GM23338 (cell line): Measurements from ENCODE around the gene SEL1L3. TPM values are rescaled to one million over a fixed set of nuclear protein-coding genes. Genes with fewer than 3 reads are reported as not detected.

Source experiments
- ATAC-seq: fragments of 200-7000 bp; cut with Tn5 transposase; 3 replicates; pipeline ENCODE4 v1.9.1; 2020
- DNase-seq: peaks from one replicate; pipeline ENCODE4 v3.0.0-alpha.2; 2015; ENCODE audit warnings: low spot score
- H2AFZ ChIP-seq: fragments of 200-600 bp; sonication (generic); 2 replicates; pipeline ENCODE4 v1.8.0; 2016; ENCODE audit warnings: antibody characterized with exemption, mild to moderate bottlenecking, moderate library complexity
- H3F3A ChIP-seq: fragments of 200-600 bp; sonication (generic); replicated peaks from 2 replicates; pipeline ENCODE4 v1.8.0; 2017; ENCODE audit warnings: antibody characterized with exemption, mixed run types, low read depth
- H3K27ac ChIP-seq: fragments of 200-600 bp; sonication (generic); 2 replicates; pipeline ENCODE4 v1.6.1; 2016; ENCODE audit warnings: low read depth
- H3K27me3 ChIP-seq: fragments of 200-600 bp; sonication (generic); 2 replicates; pipeline ENCODE4 v1.8.0; 2016; ENCODE audit warnings: mild to moderate bottlenecking, mixed run types, moderate library complexity; ENCODE audit not compliant: insufficient read depth
- H3K36me3 ChIP-seq: fragments of 200-600 bp; sonication (generic); 2 replicates; pipeline ENCODE4 v1.8.0; 2016; ENCODE audit warnings: mild to moderate bottlenecking; ENCODE audit not compliant: insufficient read depth
- H3K4me1 ChIP-seq: fragments of 200-600 bp; sonication (generic); 2 replicates; pipeline ENCODE4 v1.8.0; 2016; ENCODE audit warnings: mild to moderate bottlenecking, moderate library complexity; ENCODE audit not compliant: insufficient read depth
- H3K4me2 ChIP-seq: fragments of 200-600 bp; sonication (generic); 2 replicates; pipeline ENCODE4 v1.7.1; 2017; ENCODE audit warnings: mixed run types
- H3K4me3 ChIP-seq: fragments of 200-600 bp; sonication (generic); 2 replicates; pipeline ENCODE4 v1.6.1; 2016; ENCODE audit warnings: mixed run types
- H3K79me2 ChIP-seq: fragments of 200-600 bp; sonication (generic); replicated peaks from 2 replicates; pipeline ENCODE4 v1.8.0; 2017; ENCODE audit warnings: mild to moderate bottlenecking; ENCODE audit not compliant: insufficient read depth
- H3K9me2 ChIP-seq: fragments of 200-600 bp; sonication (generic); 2 replicates; pipeline ENCODE4 v1.8.0; 2017; ENCODE audit not compliant: insufficient read depth
- H4K20me1 ChIP-seq: fragments of 200-600 bp; sonication (generic); replicated peaks from 2 replicates; pipeline ENCODE4 v1.8.0; 2017; ENCODE audit warnings: mild to moderate bottlenecking; ENCODE audit not compliant: insufficient read depth
- H3K27ac Mint-ChIP-seq: 2 replicates; pipeline ENCODE4 v1.8.0; 2020; ENCODE audit warnings: inconsistent platforms, mild to moderate bottlenecking, moderate library complexity, mixed read lengths
- H3K27me3 Mint-ChIP-seq: 3 replicates; pipeline ENCODE4 v1.8.0; 2022; ENCODE audit warnings: low read depth, mild to moderate bottlenecking, moderate library complexity, mixed read lengths, inconsistent platforms; ENCODE audit not compliant: insufficient read depth, poor library complexity
- H3K36me3 Mint-ChIP-seq: 3 replicates; pipeline ENCODE4 v1.8.0; 2021; ENCODE audit warnings: low read depth, mild to moderate bottlenecking, inconsistent platforms, moderate library complexity, mixed read lengths
- H3K4me1 Mint-ChIP-seq: 3 replicates; pipeline ENCODE4 v1.8.0; 2020; ENCODE audit warnings: mild to moderate bottlenecking, inconsistent platforms, mixed read lengths
- H3K4me3 Mint-ChIP-seq: 3 replicates; pipeline ENCODE4 v1.8.0; 2021; ENCODE audit warnings: moderate library complexity, mild to moderate bottlenecking, inconsistent platforms, mixed read lengths
- H3K9me3 Mint-ChIP-seq: 3 replicates; pipeline ENCODE4 v1.8.0; 2020; ENCODE audit warnings: moderate library complexity, mild to moderate bottlenecking, inconsistent platforms, mixed read lengths
- CREB1 ChIP-seq: fragments of 250-450 bp; sonication (Bioruptor Pico); IDR thresholded peaks from 2 replicates; pipeline ENCODE4 v1.5.0; 2020; ENCODE audit warnings: low read depth, mild to moderate bottlenecking, moderate library complexity
- EZH2phosphoT487 ChIP-seq: fragments of 200-600 bp; sonication (generic); IDR thresholded peaks from one replicate; pipeline ENCODE4 v1.8.1; 2018; ENCODE audit warnings: antibody characterized with exemption; ENCODE audit not compliant: unreplicated experiment
- POLR2AphosphoS5 ChIP-seq: IDR thresholded peaks from 2 replicates; pipeline ENCODE4 v1.6.1; 2016; ENCODE audit warnings: antibody characterized with exemption, low read depth
- STAT1 ChIP-seq: IDR thresholded peaks from one replicate; pipeline ENCODE4 v1.6.1; 2016; ENCODE audit warnings: antibody characterized with exemption; ENCODE audit not compliant: unreplicated experiment
- ZNF114 ChIP-seq: fragments of 250-450 bp; sonication (Bioruptor Pico); IDR thresholded peaks from 2 replicates; pipeline ENCODE4 v1.5.0; 2020; ENCODE audit warnings: mild to moderate bottlenecking, moderate library complexity
- ZNF462 ChIP-seq: fragments of 250-450 bp; sonication (Bioruptor Pico); IDR thresholded peaks from 2 replicates; pipeline ENCODE4 v1.5.0; 2020; ENCODE audit warnings: mild to moderate bottlenecking, moderate library complexity
- polyA plus RNA-seq: library from polyadenylated mRNA; unstranded; fragments of >200 nt; fragmentation: Nextera tagmentation; extraction: Ambion mirVana; gene quantifications from 2 replicates; pipeline ENCODE4 v1.2.1, GENCODE V29; 2016
- total RNA-seq: library from RNA; depleted of rRNA; stranded (reverse); fragments of >200 nt; shearing (Covaris generic); gene quantifications from 2 replicates; pipeline ENCODE4 v1.2.3, GENCODE V29; 2014
- TF ChIP-seq, protein P1 (sequence below): IDR thresholded peaks from 2 replicates; pipeline ENCODE4 v1.6.1; 2016; ENCODE audit warnings: antibody characterized with exemption

SEL1L3 gene
- total and polyA plus RNA-seq, 2 experiments from 2014 or later = 17.1 to 61.7 TPM

GRCh38 chr4:25834411-25835107 is 28.2 kb downstream of the SEL1L3 start (continued):
- TF ChIP-seq ZNF462 (CRISPR knock-in tag) (no peak), EZH2phosphoT487 (no peak), POLR2AphosphoS5 (no peak), CREB1 (CRISPR knock-in tag) (no peak), STAT1 (no peak)
- TF ChIP-seq, protein P1, sequence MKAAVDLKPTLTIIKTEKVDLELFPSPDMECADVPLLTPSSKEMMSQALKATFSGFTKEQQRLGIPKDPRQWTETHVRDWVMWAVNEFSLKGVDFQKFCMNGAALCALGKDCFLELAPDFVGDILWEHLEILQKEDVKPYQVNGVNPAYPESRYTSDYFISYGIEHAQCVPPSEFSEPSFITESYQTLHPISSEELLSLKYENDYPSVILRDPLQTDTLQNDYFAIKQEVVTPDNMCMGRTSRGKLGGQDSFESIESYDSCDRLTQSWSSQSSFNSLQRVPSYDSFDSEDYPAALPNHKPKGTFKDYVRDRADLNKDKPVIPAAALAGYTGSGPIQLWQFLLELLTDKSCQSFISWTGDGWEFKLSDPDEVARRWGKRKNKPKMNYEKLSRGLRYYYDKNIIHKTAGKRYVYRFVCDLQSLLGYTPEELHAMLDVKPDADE = no peak

- Histone ChIP-seq H3K4me2 (no peak overlapping the region), H2AFZ (no peak overlapping the region), H3K27me3 (no peaks in the 10 kb centered on the region), H3K79me2 (peaks cover 13% of the 10 kb centered on the region), H3K9me2 (no peaks in the 10 kb centered on the region), H3K4me3 (no peak overlapping the region), H3K27ac (no peak overlapping the region), H3K36me3 (no peaks in the 10 kb centered on the region; the same call in 1 of the 2 replicates), H4K20me1 (no peaks in the 10 kb centered on the region), H3K4me1 (peaks cover 8% of the 10 kb centered on the region), H3F3A (no peaks in the 10 kb centered on the region)
- Mint-ChIP-seq H3K4me1 (peaks cover 3% of the 10 kb centered on the region; the same call in 2 of the 3 replicates), H3K4me3 (no peak overlapping the region), H3K36me3 (peaks cover 12% of the 10 kb centered on the region), H3K27me3 (peaks cover 3% of the 10 kb centered on the region), H3K27ac (no peak overlapping the region), H3K9me3 (no peaks in the 10 kb centered on the region)
- no peak for TF ChIP-seq CREB1 (CRISPR knock-in tag)
- TF ChIP-seq, protein P1 = no peak
- no peak for TF ChIP-seq ZNF114 (CRISPR knock-in tag)
- DNase-seq (no peak), ATAC-seq (no peak)
Observed at GRCh38 chr4:25830548-25830947, 32.2 kb downstream of the SEL1L3 start.
